Loucy (cell line): ENCODE measurements around the gene GPR85.

ENCODE experiments used
- CTCF ChIP-seq: fragments of 200-600 bp; sonication (generic); conservative IDR thresholded peaks from 2 replicates; pipeline ENCODE4 v1.5.1; 2014; ENCODE audit warnings: mild to moderate bottlenecking, antibody characterized with exemption, low read length
- EZH2phosphoT487 ChIP-seq: fragments of 200-600 bp; IDR thresholded peaks from 2 replicates; pipeline ENCODE4 v1.6.1; 2018; ENCODE audit warnings: antibody characterized with exemption, mild to moderate bottlenecking, moderate library complexity, borderline replicate concordance

- TF ChIP-seq CTCF: no peak
- TF ChIP-seq EZH2phosphoT487: no peak
Measured at GRCh38 chr7:113071465-113071864, 15.2 kb downstream of the GPR85 start.
